ENCODE measurements around the gene ZFP30.

ZFP30 gene

DNA sequence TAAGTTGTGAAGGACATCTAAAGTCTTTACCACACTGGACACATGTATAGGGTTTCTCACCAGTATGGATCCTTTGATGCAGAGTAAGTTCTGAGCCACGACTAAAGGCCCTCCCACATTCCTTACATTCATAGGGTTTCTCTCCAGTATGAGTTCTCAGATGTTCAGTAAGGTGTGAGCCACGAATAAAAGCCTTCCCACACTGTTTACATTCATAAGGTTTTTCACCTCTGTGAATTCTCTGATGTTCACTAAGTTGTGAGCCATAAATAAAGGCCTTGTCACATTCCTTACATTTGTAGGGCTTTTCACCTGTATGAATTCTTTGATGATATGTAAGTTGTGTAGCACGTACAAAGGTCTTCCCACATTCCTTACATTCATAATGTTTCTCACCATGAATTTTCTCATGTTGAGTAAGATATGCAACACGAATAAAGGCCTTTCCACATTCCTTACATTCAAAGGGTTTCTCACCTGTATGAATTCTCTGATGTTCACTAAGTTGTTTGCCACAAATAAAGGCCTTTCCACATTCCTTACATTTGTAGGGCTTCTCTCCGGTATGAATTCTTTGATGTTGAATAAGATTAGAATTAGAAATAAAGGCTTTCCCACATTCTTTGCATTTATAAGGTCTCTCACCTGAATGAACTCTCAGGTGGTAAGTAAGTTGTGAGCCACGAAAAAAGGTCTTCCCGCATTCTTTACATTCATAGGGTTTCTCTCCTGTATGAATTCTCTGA, 90.5 kb downstream of the ZFP30 start:
- DNase-seq (ENCODE audit: low spot score) (no peak), FAIRE-seq (no peak)
